ENCODE results near the gene PIEZO2. TPM values are rescaled to one million over a fixed set of nuclear protein-coding genes. Genes with fewer than 3 reads are reported as not detected.

Gene PIEZO2
- polyA plus RNA-seq, 1 donor from 2014 or later, result 0.30 TPM

DNA sequence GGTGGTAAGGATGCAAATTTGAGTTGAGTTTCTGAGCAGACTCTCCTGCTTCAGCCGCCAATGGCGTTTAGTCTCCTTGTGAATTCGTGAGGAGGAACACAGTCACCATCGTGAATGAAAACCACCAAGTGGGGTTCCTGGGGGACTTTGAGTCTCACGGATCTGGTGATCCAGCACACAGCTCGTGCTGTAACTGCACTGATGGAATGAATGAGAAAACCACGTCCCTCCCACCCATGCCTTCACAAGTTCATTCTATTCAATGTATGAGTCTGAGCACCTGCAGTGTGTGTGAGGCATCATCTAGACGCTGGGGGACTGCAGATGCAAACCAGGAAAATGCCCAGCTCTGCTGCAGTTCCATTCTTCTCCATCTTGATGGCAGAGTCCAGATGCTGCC is 127.9 kb downstream of the PIEZO2 start:
- TF ChIP-seq SMC3 (conservative IDR thresholded peaks at IDR 0.05; ENCODE audit: poor library complexity) (no peak), REST (IDR thresholded peaks at IDR 0.05; ENCODE audit: borderline replicate concordance) (no peak), CTCF (IDR thresholded peaks at IDR 0.05; ENCODE audit: poor library complexity, severe bottlenecking) (no peak), EP300 (conservative IDR thresholded peaks at IDR 0.05; ENCODE audit: poor library complexity, severe bottlenecking) (no peak), MXI1 (conservative IDR thresholded peaks at IDR 0.05; ENCODE audit: poor library complexity, severe bottlenecking) (no peak), EZH2 (IDR thresholded peaks at IDR 0.05; ENCODE audit: borderline replicate concordance, insufficient read depth, low read length, poor library complexity, severe bottlenecking) (no peak), TAF1 (IDR thresholded peaks at IDR 0.05; ENCODE audit: low read depth) (no peak), POLR2AphosphoS5 (IDR thresholded peaks at IDR 0.05) (no peak), RAD21 (conservative IDR thresholded peaks at IDR 0.05) (no peak)
- H3K9me2 ChIP-seq (ENCODE audit: insufficient read depth, low read length), result no peaks in the 10 kb centered on the region
- H3K4me2 ChIP-seq (ENCODE audit: low read length), result no peak overlapping the region
- H3F3A ChIP-seq (ENCODE audit: insufficient read depth, low read length, poor library complexity, severe bottlenecking), result no peaks in the 10 kb centered on the region
- no peaks in the 10 kb centered on the region for H3K36me3 ChIP-seq (ENCODE audit: insufficient read depth, low read length)
- H2AFZ ChIP-seq (ENCODE audit: low read depth, low read length), result no peak overlapping the region
- no peak overlapping the region for H3K4me3 ChIP-seq (ENCODE audit: low read length)
- no peak overlapping the region for H3K9ac ChIP-seq (ENCODE audit: low read length)
- H4K20me1 ChIP-seq (ENCODE audit: insufficient read depth), result no peaks in the 10 kb centered on the region
- no peaks in the 10 kb centered on the region for H3K9me3 ChIP-seq (ENCODE audit: low read length)
- no peak overlapping the region for H3K27ac ChIP-seq (ENCODE audit: low read length)
- no peaks in the 10 kb centered on the region for H3K79me2 ChIP-seq (replicated peaks; ENCODE audit: insufficient read depth, low read length)
- no peaks in the 10 kb centered on the region for H3K27me3 ChIP-seq (ENCODE audit: insufficient read depth, low read depth, low read length)

DNA sequence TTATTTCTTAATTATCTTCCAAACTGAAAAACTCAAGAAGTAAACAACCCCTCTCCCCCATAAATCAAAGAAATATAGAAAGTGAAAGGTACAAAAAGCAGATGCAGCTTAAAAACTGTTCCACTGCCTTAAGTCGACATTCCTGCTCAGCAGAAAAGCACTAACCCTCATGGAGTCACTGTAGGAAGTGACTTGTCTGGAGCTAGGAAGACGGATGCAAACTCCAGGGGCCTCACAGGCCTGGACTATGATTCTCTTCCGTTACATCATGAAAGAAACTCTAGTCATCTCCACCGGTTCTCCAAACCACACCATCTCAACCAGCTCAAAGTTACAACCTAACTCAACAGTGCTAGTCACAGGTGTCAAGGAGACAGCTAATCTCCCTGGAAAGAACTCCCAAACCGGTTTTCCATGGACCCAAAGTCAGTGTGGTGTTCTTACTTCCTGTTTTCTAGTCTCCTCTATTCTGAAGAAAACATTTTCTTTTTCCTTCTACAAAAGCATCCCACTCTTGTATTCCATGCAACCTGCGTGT is 128.4 kb downstream of the PIEZO2 start:
- H3K79me2 ChIP-seq (replicated peaks; ENCODE audit: insufficient read depth, low read length), result no peaks in the 10 kb centered on the region
- no peaks in the 10 kb centered on the region for H3K9me3 ChIP-seq (ENCODE audit: low read length)
- no peak overlapping the region for H3K4me3 ChIP-seq (ENCODE audit: low read length)
- H3K9ac ChIP-seq (ENCODE audit: low read length), result no peak overlapping the region
- no peaks in the 10 kb centered on the region for H3K27me3 ChIP-seq (ENCODE audit: insufficient read depth, low read depth, low read length)
- no peak overlapping the region for H3K27ac ChIP-seq (ENCODE audit: low read length)
- TF ChIP-seq TAF1 (IDR thresholded peaks at IDR 0.05; ENCODE audit: low read depth), result no peak
- TF ChIP-seq POLR2AphosphoS5 (IDR thresholded peaks at IDR 0.05), result no peak
- TF ChIP-seq MXI1 (conservative IDR thresholded peaks at IDR 0.05; ENCODE audit: poor library complexity, severe bottlenecking), result no peak
- H3K4me2 ChIP-seq (ENCODE audit: low read length), result no peak overlapping the region
- no peak overlapping the region for H2AFZ ChIP-seq (ENCODE audit: low read depth, low read length)
- no peaks in the 10 kb centered on the region for H3F3A ChIP-seq (ENCODE audit: insufficient read depth, low read length, poor library complexity, severe bottlenecking)
- H3K9me2 ChIP-seq (ENCODE audit: insufficient read depth, low read length), result no peaks in the 10 kb centered on the region
- no peaks in the 10 kb centered on the region for H4K20me1 ChIP-seq (ENCODE audit: insufficient read depth)
- no peaks in the 10 kb centered on the region for H3K36me3 ChIP-seq (ENCODE audit: insufficient read depth, low read length)
